Activated T-helper 2 cell treated with anti-CD3 and anti-CD28 coated beads, Interferon-gamma antibody, Interleukin-2, Interleukin-4, amounts not matched to agents 10 μg/mL and 5 μg/mL and 100 μg/mL, durations not matched to agents 14 hours and 24 hours and 36 hours (primary cell): ENCODE data around the gene C1QTNF8. TPM values are rescaled to one million over a fixed set of nuclear protein-coding genes. Genes with fewer than 3 reads are reported as not detected.

Experiments used
- DNase-seq: peaks from one replicate; pipeline ENCODE4 v3.0.0; 2021; ENCODE audit warnings: low spot score
- H3K27ac Mint-ChIP-seq: one replicate; pipeline ENCODE4 v1.8.0; 2021; ENCODE audit warnings: mixed read lengths
- H3K27me3 Mint-ChIP-seq: one replicate; pipeline ENCODE4 v1.8.0; 2021; ENCODE audit warnings: low read depth, mixed read lengths
- H3K36me3 Mint-ChIP-seq: one replicate; pipeline ENCODE4 v1.8.0; 2021; ENCODE audit warnings: low read depth, mixed read lengths
- H3K4me1 Mint-ChIP-seq: one replicate; pipeline ENCODE4 v1.8.0; 2021; ENCODE audit warnings: low read depth, mixed read lengths
- H3K4me3 Mint-ChIP-seq: one replicate; pipeline ENCODE4 v1.8.0; 2021; ENCODE audit warnings: low read depth, mild to moderate bottlenecking, moderate library complexity, mixed read lengths
- H3K9me3 Mint-ChIP-seq: one replicate; pipeline ENCODE4 v1.8.0; 2021; ENCODE audit warnings: mixed read lengths
- intact Hi-C: fragments of 100-400 bp; cut with micrococcal nuclease; formaldehyde crosslinking; loops from one replicate; pipeline ENCODE4 v1.15.1; 2023
- total RNA-seq: library from RNA; stranded (reverse); gene quantifications from 2 replicates; pipeline ENCODE4 v1.2.3, GENCODE V29; 2022

Gene C1QTNF8
- total RNA-seq, 1 donor from 2014 or later: not detected

DNA sequence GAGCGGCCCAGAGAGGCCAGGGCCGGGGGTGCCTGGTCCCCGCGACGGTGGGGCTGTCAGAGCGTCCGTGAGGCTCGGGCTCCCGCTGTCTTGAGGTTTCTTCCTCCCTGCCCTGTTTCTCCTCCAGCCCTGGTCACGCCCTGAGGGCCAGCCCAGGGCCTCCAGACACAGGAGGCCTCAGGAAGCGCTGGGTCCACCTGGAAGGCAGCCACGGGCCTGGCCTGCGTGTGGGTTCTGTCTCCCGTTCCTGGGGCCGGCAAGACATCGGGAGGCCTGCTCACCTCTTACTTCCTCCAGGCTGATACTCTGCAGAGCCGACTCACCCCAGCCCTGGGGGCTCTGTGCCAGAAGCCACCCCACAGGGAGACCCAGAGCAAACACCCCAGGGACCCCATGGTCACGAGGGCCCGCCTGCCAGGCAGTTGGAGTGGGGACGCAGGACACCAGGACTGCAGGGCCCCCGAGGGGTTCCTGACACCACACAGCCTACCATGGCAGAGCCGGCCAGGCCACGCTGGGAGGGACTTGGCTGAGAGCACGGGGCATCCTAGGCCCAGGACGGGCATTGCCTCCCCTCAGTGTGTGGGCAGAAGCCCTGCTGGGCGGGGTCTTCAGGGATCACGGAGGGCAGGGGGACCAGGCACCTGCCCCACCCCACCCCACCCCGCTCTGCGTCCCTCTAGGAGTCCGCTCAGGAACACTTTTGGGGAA is 37.9 kb upstream of the C1QTNF8 start:
- H3K36me3 Mint-ChIP-seq: no peaks in the 10 kb centered on the region
- no peaks in the 10 kb centered on the region for H3K27me3 Mint-ChIP-seq
- no peaks in the 10 kb centered on the region for H3K4me1 Mint-ChIP-seq

DNA sequence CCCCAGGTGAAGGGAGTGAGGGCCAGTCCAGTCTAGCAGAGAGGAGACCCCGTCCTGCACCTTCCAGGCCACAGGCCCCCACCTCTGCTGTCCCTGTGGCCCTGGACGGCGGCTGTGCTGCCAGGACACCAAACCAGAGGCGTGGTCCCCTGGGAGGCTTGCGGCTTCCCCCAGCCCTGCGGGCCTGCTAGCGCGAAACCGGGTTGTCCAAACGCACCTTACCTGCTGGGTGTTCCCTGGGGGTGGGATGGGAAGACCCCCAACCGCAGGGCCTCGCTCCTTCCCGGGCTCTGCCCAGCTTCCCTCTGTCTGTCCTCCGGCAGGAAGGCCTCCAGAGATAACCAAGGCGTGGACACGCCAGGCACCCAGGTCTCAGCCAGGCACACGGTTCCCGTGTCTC is 37.2 kb upstream of the C1QTNF8 start:
- Mint-ChIP-seq H3K4me1 (no peaks in the 10 kb centered on the region), H3K27me3 (no peaks in the 10 kb centered on the region), H3K27ac (no peak overlapping the region), H3K4me3 (no peak overlapping the region), H3K9me3 (no peaks in the 10 kb centered on the region), H3K36me3 (no peaks in the 10 kb centered on the region)
- DNase-seq: no peak
- intact Hi-C loops: no loop called here

More for the DNA sequence above, 37.9 kb upstream of the C1QTNF8 start:
- intact Hi-C loops: no loop called here
- H3K9me3 Mint-ChIP-seq: no peaks in the 10 kb centered on the region
- no peak for DNase-seq
- no peak overlapping the region for H3K4me3 Mint-ChIP-seq
- H3K27ac Mint-ChIP-seq: no peak overlapping the region

DNA sequence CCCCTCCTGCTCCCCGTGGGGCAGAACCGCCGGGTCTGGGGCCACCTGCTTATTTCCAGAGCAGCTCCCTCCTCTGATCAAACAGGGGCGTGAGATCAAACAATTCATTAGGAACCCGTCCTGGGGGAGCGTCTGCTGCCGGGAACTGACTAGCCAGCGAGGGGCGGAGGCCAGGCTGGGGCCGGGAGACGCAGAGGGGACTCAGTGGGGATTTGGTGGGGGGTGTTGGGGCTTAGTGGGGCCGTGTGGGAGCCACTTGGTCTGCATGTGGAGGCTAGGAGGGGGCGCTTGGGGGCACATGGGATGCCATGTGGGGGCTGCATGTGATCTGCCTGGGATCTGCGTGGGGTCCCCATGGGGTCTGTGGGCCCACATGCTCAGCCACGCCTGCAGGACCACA is 36.4 kb upstream of the C1QTNF8 start:
- Mint-ChIP-seq H3K4me3 (no peak overlapping the region), H3K36me3 (no peaks in the 10 kb centered on the region), H3K27ac (no peak overlapping the region), H3K27me3 (no peaks in the 10 kb centered on the region), H3K9me3 (no peaks in the 10 kb centered on the region), H3K4me1 (no peaks in the 10 kb centered on the region)
- DNase-seq: no peak
- intact Hi-C loops: no loop called here

DNA sequence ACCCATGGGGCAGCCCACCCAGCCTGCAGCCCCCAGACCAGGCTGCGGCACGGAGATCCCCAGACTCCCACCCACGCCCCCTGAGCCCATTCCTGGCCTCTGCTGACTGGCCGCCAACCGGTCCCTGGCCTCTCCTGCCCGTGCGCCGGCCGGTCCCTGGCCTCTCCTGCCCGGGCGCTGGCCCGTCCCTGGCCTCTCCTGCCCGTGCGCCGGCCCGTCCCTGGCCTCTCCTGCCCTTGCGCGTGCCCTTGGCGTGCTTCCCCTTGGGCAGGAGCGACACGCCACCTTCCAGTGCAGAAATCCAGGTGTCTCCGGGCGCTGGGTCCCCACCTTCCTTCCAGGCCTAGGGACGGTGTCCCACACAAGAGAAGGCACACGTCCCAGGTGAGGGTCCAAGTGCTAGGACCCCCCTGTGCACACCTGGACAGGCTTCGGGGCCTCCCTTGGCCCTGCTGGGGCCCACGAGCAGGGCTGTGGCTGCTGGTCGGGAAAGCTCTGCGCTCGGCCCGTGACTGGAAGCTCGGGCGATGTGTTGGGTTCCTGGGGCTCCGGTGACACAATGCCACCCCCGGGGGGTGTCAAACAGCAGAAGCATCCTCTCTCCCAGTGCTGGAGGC is 35.4 kb upstream of the C1QTNF8 start:
- Mint-ChIP-seq H3K9me3 (no peaks in the 10 kb centered on the region), H3K36me3 (no peaks in the 10 kb centered on the region), H3K4me3 (no peak overlapping the region), H3K27me3 (no peaks in the 10 kb centered on the region), H3K4me1 (no peaks in the 10 kb centered on the region), H3K27ac (no peak overlapping the region)
- intact Hi-C loops: no loop called here
- DNase-seq: no peak

DNA sequence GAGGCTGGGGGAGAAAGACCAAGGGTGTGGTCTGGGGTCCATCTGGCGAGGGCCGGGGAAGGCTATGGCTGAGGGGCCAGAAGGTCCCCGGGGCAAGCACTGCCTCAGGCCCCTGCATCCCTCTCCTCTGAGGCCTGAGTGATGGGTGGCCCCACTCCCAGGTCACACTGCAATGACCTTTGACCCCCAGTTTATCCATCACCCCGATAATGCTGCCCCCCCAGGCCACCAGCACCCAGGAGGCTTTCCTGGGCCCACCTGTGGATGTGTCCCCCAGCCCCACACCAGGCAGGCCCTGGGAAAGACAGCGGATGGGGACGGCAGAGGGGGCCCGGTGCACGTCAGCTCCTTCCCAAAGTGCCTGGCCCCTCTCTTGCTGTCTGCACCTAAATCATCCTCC is 34.3 kb upstream of the C1QTNF8 start:
- intact Hi-C loops: no loop called here
- no peaks in the 10 kb centered on the region for H3K27me3 Mint-ChIP-seq

DNA sequence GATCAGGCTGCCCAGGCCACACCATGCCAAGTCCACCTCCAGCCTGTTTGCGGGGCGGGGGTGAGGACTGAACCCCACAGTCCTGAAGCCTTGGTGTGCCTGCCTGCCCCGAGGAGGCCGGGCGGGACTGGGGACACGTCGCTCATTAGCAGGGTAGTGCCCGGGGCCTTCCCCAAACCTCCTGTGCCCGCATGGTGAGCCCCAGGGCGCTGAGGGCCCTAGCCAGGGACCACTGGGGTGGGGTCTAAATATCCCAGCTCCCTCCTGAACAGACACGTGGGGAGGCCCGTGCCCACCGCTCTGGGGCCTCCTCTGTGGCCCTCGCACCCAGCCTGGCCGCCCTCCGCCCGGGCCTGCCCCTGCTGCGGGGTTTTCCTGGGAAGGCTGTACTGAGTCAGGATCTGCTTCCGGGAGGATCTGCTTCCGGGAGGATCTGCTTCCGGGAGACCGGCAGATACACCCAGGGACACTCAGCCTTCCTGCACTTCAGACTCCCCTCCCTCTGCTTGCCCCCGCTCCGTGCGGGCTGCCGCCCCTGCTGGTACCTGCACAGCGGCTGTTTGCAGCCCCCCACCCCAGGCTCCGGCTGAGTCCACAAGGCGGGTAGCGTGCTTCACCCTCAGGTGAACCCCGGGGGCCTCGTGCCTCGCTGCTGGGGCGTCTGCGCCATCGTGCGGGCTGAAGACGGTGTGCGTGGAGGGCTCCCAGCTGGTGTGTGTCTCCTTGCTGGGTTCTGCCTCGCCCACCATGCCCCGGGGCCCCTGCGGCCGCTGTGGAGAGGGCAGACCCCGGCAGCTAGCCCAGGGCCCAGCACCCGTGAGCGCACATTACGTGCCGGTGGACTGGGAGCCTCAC is 33.3 kb upstream of the C1QTNF8 start:
- Mint-ChIP-seq H3K4me1 (no peaks in the 10 kb centered on the region), H3K36me3 (no peaks in the 10 kb centered on the region), H3K27me3 (no peaks in the 10 kb centered on the region), H3K9me3 (no peaks in the 10 kb centered on the region), H3K4me3 (no peak overlapping the region), H3K27ac (no peak overlapping the region)
- DNase-seq: no peak
- intact Hi-C loops: no loop called here

More for the DNA sequence above, 34.3 kb upstream of the C1QTNF8 start:
- H3K4me3 Mint-ChIP-seq: no peak overlapping the region
- DNase-seq: no peak
- H3K27ac Mint-ChIP-seq: no peak overlapping the region
- H3K4me1 Mint-ChIP-seq: no peaks in the 10 kb centered on the region
- no peaks in the 10 kb centered on the region for H3K36me3 Mint-ChIP-seq
- H3K9me3 Mint-ChIP-seq: no peaks in the 10 kb centered on the region

DNA sequence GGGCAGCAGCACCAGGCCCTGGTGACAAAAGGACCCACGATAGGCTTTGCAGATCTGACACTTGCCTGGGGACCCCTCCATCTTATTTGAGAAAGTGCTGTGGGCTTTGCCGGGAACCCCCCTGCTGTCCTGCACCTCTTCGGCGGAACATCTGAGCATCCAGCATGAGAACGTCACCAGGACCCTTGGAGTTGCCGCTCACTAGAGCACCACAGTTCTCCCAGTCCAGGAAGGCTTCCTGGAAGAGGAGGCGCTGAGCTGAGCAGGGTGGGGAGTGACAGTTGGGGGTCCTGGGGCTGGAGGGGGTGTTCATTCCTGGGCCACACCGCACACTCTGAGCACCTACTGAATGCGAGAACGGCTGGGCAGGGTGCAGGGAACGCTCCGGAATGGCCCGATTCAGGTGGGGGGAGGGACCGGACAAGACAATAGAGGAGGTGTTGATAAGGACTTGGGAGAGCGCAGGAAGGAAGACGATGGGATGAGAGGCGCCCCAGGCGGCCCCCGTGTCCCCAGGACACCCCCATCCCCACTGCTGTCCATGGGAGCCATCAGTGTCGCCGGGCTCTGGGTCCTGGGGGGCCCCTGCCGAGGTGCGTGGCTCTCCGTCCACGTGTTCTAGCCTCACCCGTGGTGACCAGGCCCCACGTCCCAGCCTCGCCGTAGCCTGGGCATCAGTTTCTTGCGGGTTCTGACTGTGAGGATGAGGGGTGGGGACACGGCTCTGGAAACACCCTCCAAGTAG is 32.1 kb upstream of the C1QTNF8 start:
- no peaks in the 10 kb centered on the region for H3K9me3 Mint-ChIP-seq
- intact Hi-C loops: no loop called here

DNA sequence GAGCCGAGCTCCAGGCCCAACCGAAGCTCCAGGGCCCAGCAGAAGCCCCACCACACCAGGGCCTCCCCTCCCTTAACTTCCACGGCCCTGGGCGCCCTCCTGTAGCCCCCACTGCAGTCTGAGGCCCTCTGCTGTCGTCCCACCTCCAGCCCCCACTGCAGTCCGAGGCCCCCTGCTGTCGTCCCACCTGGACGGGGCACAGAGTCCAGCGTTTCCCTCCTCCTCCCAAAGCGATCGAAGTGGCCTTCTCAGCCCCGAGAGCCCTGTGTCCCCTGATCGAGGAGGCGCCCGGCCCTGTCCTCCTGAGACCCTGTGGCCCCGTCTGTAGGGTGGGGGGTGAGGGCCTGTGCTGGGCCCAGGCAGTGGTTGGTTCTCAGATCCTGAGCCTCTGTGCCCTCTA is 31.1 kb upstream of the C1QTNF8 start:
- Mint-ChIP-seq H3K27ac (no peak overlapping the region), H3K27me3 (no peaks in the 10 kb centered on the region), H3K36me3 (no peaks in the 10 kb centered on the region), H3K9me3 (no peaks in the 10 kb centered on the region), H3K4me1 (no peaks in the 10 kb centered on the region), H3K4me3 (no peak overlapping the region)
- intact Hi-C loops: no loop called here
- no peak for DNase-seq

More for the DNA sequence above, 32.1 kb upstream of the C1QTNF8 start:
- DNase-seq: no peak
- Mint-ChIP-seq H3K27ac (no peak overlapping the region), H3K27me3 (no peaks in the 10 kb centered on the region), H3K36me3 (no peaks in the 10 kb centered on the region), H3K4me3 (no peak overlapping the region), H3K4me1 (no peaks in the 10 kb centered on the region)

DNA sequence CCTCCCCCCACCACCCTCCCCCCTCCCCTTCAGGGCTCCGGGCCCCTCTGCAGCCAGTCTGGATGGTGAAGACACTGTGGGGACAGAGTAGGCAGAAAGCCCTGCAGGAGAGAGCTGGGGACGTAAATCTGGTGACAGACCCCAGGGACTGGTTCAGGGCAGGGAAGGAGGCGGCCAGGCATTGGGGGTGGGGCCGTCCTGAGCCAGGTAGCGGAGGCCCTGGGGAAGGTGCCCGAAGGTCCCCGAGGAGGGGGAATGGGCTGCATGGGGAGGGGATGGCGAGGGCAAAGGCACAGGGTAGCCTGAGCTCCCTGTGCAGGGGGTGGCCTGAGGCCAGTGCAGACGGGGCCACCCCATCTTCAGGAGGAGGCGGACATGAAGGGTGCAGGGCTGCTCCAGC is 30.5 kb upstream of the C1QTNF8 start:
- no peaks in the 10 kb centered on the region for H3K27me3 Mint-ChIP-seq
- H3K9me3 Mint-ChIP-seq: no peaks in the 10 kb centered on the region
- H3K27ac Mint-ChIP-seq: no peak overlapping the region
- no peak overlapping the region for H3K4me3 Mint-ChIP-seq
- no peak for DNase-seq
- intact Hi-C loops: no loop called here
- H3K36me3 Mint-ChIP-seq: no peaks in the 10 kb centered on the region
- no peaks in the 10 kb centered on the region for H3K4me1 Mint-ChIP-seq

DNA sequence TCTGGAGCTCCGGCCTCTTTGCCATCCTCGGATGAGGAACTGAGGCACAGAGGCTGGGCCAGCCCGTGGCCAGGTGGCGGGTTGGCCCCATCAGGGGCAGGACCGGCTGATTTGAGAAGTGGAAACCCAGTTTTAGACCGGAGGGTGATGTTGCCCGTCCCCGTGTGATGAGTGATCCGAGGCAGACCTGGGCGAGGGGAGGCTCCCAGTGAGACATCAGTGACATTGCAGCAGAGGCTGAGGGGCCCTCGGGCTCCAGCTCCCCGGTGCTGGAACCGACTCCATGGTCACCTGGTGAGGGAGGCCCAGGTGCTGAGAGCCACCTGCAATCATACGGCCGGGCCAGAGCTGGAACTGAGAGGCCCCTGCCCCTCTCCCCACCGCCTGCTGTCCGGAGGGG is 30.0 kb upstream of the C1QTNF8 start:
- H3K4me1 Mint-ChIP-seq: no peaks in the 10 kb centered on the region
- intact Hi-C loops: no loop called here
- no peaks in the 10 kb centered on the region for H3K27me3 Mint-ChIP-seq
- no peak for DNase-seq
- no peak overlapping the region for H3K4me3 Mint-ChIP-seq
- H3K36me3 Mint-ChIP-seq: no peaks in the 10 kb centered on the region
- H3K27ac Mint-ChIP-seq: no peak overlapping the region
- H3K9me3 Mint-ChIP-seq: no peaks in the 10 kb centered on the region

DNA sequence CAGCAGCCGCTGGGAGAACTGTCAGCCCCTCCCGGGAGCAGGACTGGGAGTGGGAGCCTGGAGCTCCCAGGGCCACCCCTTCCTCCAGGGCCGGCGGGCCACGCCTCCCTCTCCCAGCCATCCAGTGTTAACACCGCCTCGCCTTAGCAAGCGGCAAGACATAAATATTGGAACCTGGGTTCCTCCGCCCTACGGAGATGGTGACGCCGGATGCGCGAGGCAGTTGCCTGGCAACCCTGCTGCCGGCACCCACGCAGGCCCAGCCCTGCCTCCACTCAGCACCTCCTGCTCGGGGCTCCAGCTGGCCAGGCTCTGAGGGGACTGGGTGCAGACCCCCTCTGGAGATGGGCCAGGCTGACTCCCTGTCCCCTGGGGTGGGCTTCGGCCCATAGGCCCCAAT is 29.4 kb upstream of the C1QTNF8 start:
- no peak for DNase-seq

DNA sequence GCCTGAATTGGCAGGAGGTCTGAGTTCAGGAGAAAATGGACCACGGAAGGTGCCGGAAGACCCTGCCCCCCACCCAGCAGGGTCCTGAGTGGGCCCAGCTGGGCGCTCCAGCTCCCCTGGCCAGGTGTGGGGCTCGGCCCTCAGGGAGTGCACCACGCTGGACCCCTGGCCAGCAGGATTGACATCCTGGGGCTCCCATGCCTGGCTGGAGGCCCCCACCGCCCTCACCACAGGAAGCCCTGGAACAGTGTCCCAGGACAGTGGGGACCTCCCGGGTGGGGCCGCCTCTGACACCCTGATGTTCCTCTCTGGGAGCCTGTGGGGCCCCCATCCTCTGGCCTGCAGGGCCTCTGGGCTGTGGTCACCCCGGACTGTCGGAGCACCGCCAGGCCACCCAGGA is 28.8 kb upstream of the C1QTNF8 start:
- no peak for DNase-seq
- Mint-ChIP-seq H3K4me3 (no peak overlapping the region), H3K27ac (no peak overlapping the region), H3K9me3 (no peaks in the 10 kb centered on the region), H3K27me3 (no peaks in the 10 kb centered on the region), H3K36me3 (no peaks in the 10 kb centered on the region), H3K4me1 (no peaks in the 10 kb centered on the region)
- intact Hi-C loops: no loop called here

More for the DNA sequence above, 29.4 kb upstream of the C1QTNF8 start:
- Mint-ChIP-seq H3K4me1 (no peaks in the 10 kb centered on the region), H3K9me3 (no peaks in the 10 kb centered on the region), H3K27me3 (no peaks in the 10 kb centered on the region), H3K36me3 (no peaks in the 10 kb centered on the region), H3K4me3 (no peak overlapping the region), H3K27ac (no peak overlapping the region)
- intact Hi-C loops: no loop called here
